GM19467 (cell line): Measurements from ENCODE around the gene ZNF275.
"Not testable (repeated sequence)": the region's sequence is repeated elsewhere in the genome, so short reads cannot be mapped to it uniquely, and the experiment has no call there.

Source experiments
- ATAC-seq: cut with Tn5 transposase; IDR thresholded peaks from one replicate; pipeline ENCODE4 v1.9.1; 2021; ENCODE audit warnings: mild to moderate bottlenecking, moderate library complexity; ENCODE audit not compliant: unreplicated experiment

Gene ZNF275

DNA sequence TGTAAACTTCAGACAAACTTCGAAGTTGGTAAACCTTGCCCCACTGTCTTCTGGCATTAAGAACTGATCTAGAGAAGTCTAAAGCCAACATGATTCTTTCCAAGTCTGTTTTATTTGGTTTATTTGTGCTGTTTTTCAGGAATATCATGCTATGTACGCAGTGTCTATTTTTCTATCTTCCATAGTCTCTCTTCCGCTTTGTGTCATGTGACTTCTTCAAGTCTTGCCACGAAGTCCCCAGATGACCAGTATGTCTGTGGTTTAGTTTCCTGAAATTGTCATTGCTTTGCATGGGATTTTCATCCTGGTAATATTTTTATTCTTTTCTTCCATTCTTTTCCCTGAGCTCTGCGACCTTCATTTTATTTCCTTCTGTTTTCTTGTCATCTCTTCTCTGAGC is 52.1 kb downstream of the ZNF275 start:
- ATAC-seq: no peak

DNA sequence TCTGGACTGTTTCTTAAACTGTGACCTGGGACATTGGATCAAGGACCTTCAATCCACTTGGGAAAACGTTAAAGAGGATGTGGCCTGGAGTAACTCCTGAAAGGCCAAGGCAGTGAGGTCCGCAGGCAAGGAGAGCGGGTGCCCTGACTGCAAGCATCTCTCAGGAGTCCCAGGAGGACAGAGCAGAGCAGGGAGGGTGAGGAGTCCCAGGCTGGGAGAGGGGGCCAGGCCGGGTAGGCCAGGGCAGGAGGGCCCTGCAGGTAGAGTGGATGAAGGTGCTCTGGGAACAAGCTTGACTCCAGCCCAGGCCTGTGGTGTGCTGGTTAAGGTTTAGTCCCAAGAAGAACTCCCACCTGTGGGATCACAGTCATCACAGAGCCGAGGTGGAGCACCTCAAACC is 53.4 kb downstream of the ZNF275 start:
- ATAC-seq: no peak

DNA sequence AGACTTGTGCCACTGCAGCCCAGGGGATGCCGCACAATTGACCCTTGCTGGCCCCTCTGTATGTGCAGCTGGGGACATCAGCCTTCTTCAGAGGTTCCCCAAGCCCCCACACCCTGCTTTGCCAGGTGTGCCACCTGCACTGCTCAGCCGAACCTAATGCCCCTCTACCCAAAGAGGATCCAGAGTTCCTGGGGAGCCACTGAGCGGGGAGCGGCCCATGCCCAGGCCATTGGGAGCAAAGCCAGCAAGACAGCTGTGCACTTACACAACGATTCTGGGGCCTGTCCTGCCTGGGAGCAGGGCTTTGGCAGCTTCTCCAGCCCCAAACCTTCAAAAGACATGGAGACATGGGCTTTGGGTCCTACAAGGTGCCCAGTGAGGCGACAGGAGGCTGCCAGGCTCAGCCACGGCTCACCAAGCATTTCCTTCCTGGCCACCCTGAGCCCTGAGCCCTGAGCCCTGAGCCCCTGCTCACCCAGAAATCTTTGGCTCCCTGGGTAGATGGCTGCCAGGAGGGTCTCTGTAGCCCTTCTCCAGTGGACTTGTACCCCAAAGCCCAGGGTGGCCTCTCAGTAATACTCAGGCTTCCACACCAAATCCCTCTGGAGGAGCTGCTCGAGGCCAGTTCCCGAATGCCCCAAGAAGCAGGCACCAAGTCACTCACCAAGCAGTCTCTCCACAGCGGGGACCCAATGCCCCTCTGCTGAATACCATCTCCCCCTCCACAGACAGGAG is 54.2 kb downstream of the ZNF275 start:
- ATAC-seq: no peak

DNA sequence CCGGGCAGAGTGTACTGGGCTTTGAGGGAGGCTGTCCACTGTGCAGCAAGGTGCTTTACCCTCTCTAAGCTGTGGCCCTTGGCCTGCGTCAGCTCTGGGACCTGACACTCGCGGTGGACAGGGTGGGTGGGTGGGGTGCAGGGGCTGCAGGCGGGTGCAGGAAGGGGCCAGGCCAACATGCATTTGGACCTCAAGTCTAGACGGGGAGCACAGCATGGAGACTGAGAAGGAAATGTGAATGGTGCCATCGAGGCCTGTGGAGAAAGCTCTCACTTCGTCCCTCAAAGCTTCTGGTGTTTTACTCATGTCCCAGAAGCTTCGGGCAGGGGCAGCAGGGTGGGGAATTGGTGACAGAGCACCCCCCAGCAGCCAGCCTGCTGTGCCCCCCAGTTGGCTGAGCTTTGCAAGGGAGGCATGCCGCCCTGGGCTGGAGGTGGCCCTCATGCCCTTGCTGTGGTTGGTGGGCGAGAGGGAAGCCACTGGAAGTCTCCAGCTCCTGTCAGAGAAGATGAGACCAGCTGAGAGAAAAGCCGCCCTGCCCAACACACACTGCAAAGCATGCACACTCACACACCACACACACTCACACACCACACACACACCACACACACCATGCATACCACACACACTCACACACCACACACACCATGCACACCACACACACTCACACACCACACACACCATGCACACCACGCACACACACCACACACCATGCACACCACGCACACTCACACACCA is 54.9 kb downstream of the ZNF275 start:
- no peak for ATAC-seq

DNA sequence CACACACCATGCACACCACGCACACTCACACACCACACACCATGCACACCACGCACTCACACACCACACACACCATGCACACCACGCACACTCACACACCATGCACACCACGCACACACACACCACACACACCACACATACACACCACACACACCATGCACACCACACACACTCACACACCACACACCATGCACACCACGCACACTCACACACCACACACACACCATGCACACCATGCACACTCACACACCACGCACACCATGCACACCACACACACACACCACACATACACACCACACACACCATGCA is 55.5 kb downstream of the ZNF275 start:
- not testable (repeated sequence) for ATAC-seq

DNA sequence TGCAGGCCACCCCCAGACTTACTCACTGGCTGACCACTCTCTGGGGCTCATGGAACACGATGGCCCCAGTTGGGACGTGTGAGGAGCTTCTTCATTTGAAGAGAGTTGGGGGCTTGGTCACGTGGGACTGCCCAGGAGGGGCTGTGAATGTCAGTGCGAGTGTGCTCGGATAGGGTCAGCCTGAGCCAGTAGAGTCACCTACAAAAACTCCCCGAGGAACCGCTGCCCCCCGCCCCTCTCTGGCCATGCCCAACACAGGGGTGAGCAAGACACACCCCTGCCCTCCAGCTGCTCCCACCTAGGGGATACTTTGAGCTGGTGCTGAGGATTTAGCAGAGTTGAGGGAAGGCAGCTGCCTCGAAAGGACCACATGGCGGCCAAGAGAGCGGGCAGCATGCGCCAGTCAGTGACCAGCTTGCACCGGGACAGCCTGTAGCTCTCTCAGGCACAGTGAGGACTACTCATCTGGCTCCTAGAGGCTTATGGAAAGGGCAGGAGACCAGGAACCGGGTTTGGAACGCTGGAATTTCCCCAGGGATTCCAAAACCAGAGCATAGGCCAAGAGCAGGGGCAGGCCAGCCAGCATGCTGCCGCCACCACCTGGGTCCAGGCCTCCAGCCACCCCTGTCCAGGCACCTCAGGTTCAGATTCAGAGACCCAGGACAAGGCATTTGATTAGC is 58.8 kb downstream of the ZNF275 start:
- ATAC-seq: no peak

DNA sequence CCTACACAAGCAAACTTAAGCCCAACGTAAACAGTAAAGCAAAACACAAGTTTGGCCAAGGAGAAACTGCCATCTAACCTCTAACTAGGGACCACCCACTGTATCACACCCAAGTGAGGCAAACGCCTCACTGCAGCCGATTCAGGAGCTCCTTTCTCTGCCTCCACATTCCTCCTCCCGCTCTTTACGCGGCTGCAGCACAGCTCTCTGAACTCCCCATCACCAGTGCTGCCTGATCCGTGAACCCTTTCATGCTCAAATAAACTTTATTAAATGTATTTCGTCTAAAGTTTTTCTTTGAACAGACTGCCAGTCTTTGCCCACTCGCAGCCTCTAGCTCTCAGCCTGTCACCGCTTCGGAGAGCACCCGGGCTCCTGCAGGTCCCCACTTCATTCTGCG is 60.7 kb downstream of the ZNF275 start:
- no peak for ATAC-seq

DNA sequence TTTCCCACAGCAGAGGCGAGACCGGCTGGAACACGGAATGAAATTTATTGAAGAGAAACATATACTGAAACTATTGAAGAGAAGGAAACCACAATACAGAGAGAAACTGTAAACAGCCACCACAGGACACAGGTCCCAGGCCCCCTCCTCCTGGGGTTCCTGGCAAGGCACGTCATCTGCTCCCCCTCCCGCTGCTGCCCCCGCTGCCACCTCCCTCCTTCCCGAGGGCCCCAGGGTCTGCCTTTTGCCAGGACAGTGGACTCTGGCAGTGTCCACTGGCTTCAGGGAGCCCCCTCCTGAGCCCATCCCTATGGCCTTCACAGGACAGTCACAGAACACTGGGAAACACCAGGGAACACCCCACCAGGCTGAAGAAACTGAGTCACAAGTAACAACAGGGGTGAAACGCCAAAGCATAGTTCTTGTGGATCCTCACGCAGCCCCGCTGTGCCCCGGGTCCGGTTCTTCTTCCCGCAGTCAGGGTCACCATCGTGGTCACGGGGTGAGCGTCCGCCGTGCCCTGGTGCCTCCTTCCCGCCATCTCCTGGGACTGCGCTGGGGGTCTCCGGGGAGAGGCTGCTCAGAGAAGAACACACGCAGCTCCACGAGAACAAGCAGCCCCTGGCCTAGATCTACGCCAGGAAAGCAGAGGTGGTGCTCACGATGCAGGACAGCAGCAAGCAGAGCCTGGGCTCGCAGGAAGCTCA is 61.8 kb downstream of the ZNF275 start:
- ATAC-seq: no peak

DNA sequence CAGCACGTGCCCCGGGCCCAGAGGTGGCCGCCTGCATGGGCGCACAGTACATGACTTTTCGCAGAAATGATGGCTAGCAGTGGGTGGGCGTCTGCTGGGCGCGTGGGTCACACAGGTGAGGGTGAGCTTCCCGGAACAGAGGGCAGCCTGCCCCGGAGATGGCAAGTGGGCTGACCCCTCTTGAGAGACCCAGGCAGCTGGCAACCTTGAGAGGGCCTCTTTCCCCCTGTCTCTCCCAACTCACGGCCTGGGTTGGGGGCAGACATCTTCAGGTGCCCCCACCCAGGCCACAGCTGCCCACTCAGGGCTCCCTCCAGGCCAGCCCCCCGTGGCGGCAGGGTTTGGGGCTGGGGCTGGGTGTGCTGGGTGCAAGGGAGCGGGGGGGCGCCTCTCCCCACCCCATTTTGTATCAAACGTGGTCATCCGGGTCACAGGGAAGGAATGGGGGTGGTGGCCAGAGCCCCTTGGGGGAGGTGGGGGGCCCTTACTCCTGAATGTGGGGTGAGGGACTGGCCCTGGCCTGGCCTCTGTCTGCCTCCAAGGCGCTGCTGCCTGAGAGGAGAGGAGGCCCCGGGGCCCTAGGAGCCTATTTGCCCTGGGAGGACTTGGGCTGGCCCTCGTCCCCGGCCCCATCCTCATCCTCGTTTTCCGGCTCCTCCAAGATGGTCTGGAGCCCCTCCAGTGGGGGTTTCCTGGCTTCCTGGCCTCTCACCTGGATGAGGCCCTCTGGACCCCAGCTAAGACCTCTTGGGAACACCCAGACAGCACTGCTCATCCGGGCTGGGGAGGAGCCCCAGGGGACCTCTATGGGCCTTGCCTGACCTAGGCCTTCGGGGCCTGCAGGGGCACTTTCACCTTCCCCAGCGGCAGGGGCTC is 62.6 kb downstream of the ZNF275 start:
- no peak for ATAC-seq

DNA sequence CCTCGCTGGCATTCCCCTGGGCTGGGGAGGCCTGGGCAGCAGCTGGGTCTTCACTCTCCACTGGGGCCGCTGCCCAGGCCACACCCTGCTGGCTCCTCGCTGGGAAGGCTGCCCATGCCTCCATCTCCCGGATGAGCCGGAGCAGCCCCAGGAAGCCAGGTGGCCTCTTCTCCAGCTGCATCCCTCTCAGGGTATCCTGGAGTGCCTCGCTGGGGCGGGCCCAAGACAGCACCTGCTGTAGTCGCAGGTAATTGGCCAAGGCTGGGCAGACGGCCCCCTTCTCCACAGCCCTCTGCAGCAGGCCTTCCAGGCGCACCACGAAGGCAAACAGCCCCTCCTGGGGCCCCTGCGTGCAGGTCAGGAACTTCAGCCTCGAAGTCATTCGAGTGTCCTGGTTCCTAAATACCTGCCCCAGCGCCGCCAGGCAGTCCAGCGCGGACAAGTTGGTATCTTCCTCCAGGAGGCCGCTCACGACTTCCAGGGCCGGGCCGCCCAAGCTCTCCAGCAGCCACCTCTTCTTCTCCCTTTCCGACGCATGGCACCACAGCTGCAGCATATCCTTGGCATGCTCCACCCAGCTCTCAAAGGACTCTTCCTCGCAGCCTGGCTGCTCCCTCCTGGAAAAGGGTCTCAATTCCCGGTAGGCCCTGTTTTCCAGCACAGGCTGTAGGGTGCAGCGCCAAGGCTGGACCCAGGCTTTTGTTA is 63.5 kb downstream of the ZNF275 start:
- ATAC-seq: no peak

DNA sequence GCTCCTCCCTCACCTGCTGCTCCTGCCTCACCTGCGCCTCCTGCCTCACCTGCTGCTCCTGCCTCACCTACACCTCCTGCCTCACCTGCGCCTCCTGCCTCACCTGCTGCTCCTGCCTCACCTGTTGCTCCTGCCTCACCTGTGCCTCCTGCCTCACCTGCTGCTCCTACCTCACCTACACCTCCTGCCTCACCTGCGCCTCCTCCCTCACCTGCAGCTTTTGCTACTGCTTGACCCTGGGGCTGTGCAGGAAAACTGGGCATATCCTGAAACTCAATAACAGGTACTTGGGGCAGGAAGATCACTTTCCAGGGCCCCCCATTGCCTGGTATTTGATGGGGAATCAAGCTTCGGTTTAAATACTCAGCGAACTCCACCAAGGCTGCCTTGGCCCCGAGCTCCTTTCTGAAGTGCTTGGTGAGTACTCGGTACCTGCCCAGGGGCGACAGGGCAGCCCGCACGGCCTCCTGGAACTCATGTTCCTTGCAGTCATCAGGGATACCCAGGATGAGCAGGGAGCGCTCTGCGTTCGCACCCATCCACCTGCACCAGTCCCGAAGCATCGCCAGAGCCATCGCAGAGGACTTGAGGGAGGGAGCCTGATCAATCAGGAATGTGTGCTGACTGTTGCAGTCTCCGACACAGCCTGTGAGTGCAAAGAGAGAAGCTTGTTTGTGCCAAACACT is 64.5 kb downstream of the ZNF275 start:
- ATAC-seq: no peak

DNA sequence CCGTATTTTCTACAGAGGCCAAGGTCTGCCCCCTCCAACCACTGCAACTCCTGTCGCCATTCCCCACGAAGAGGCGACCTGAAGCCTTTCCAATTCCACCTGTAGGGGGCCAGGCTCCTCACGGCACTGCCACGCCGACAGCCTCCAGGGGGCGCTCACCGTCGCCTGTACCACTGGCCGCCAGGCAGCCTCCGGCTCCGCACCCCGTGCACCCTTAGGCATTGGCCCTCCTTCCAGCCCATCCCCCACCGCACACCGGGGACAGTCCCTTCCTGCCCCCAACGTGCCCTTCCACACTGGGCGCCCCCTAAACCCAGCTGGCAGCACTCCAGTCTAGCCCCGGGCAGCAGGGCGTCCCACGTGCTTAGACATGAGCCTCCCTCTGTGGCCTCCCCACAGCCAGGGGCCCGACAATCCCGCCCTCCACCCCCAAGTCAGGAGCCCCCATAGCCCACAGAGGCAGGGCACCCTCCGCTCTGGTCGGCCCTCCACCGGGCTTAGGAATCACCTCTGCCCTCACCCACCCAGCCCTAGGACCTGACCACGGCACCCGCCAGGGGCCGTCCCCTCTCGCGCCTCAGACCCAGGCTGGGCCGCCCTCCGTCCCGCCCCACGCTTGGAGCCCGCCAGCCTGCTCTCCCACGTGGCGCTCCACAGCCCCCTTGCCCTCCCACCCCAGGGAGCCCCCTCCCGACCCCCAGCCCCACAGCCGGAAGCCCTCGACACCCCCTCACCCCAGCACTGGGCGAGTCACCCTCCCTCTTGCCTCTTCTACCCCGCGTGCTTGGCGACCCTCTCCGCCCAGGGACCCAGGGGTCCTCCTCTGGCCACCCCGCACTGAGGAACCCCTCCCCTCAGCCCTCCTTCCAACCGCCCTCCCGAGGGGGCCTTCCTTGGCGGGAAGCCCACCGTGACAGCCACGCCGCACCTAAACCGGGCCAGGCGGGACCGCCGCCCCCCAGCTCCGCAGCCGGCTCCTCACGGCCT is 66.5 kb downstream of the ZNF275 start:
- ATAC-seq: no peak

DNA sequence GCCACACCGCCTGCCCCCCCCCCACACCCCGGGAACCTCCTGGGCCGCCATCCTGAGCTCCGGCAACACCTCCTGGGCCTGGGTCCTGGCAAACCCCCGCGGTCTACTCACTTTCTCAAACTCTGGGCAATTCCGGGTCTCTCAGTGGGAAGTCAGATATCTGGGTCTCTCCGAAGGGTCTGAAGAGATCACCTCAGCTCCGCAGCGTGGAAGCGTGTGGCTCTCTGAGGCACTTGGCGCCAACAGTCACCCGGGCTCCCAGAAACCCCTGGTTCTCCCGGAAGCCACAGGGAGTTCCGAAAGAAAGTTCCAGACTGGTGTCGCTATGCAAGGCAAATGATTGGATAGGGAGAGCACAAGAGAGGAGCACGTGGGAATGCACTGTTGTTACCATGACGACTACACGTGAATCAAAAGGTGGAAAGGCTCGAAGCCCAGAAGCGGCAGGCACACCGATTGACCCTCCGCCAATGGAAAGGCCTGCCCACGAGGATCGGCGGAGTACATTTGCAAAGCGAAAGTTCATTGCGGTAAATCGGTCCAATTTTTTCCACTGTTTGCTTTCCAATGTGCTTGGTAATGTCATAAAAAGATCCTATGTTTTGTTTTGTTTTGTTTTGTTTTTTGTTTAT is 67.3 kb downstream of the ZNF275 start, which contains the start of gene PNMA6E:
Gene PNMA6E (minus strand): TSS at position 218 of the 632 bp plus-strand sequence. CDS start 2,501 bp downstream, outside the sequence.
- no peak for ATAC-seq
